Measurements from ENCODE around the gene NKX2-3.

The NKX2-3 gene

GRCh38 chr10:99539120-99539519 is 6.4 kb downstream of the NKX2-3 start:
- DNase-seq: no peak

- DNase-seq: no peak
Observed at GRCh38 chr10:99539820-99540219, 7.1 kb downstream of the NKX2-3 start.

- DNase-seq: no peak
Observed at GRCh38 chr10:99540306-99540656, 7.5 kb downstream of the NKX2-3 start.

- DNase-seq: no peak
Observed at GRCh38 chr10:99540657-99541531, 8.2 kb downstream of the NKX2-3 start.

GRCh38 chr10:99544322-99544721 is 11.6 kb downstream of the NKX2-3 start:
- no peak for DNase-seq

GRCh38 chr10:99548041-99548530 is 15.3 kb downstream of the NKX2-3 start:
- no peak for DNase-seq

GRCh38 chr10:99551158-99551557 is 18.4 kb downstream of the NKX2-3 start:
- no peak for DNase-seq

GRCh38 chr10:99551616-99552015 is 18.9 kb downstream of the NKX2-3 start:
- no peak for DNase-seq

- DNase-seq: no peak
Observed at GRCh38 chr10:99555371-99555770, 22.6 kb downstream of the NKX2-3 start.

GRCh38 chr10:99555825-99556523 is 23.2 kb downstream of the NKX2-3 start:
- DNase-seq: no peak

GRCh38 chr10:99557044-99557443 is 24.3 kb downstream of the NKX2-3 start:
- DNase-seq: no peak

GRCh38 chr10:99558708-99559107 is 26.0 kb downstream of the NKX2-3 start:
- no peak for DNase-seq

GRCh38 chr10:99560277-99561126 is 27.8 kb downstream of the NKX2-3 start:
- peak; percentile 66 for DNase-seq

- no peak for DNase-seq
Observed at GRCh38 chr10:99562631-99563030, 29.9 kb downstream of the NKX2-3 start.

GRCh38 chr10:99564361-99564760 is 31.6 kb downstream of the NKX2-3 start:
- DNase-seq: no peak

GRCh38 chr10:99565166-99565565 is 32.4 kb downstream of the NKX2-3 start:
- no peak for DNase-seq

- DNase-seq: no peak
Observed at GRCh38 chr10:99569253-99569939, 36.7 kb downstream of the NKX2-3 start.

- no peak for DNase-seq
Observed at GRCh38 chr10:99569961-99570360, 37.2 kb downstream of the NKX2-3 start.

GRCh38 chr10:99571816-99572215 is 39.1 kb downstream of the NKX2-3 start:
- DNase-seq: no peak

GRCh38 chr10:99573790-99574189 is 41.0 kb downstream of the NKX2-3 start:
- DNase-seq: no peak

- no peak for DNase-seq
Observed at GRCh38 chr10:99579971-99580370, 47.2 kb downstream of the NKX2-3 start.

GRCh38 chr10:99582255-99582770 is 49.6 kb downstream of the NKX2-3 start:
- peak; percentile 12 for DNase-seq

Measured in NCI-H2227 treated with DMSO at 0.1 percent for 48 hours (cell line).